Activated gamma-delta T cell treated with Interleukin-2 at 50 U/mL for 16 hours (primary cell): ENCODE measurements around the gene FSCN2.
A peak's percentile ranks its signal among the peaks of the same experiment; 100 is the strongest.

ENCODE experiments used
- DNase-seq: peaks from one replicate; pipeline ENCODE4 v3.0.0-alpha.2; 2020

Gene FSCN2

GRCh38 chr17:81527591-81528383, at the start of gene FSCN2:
Gene FSCN2, plus strand, starts transcription at chr17:81528377. Its CDS starts 155 bp downstream, at chr17:81528532.
- no peak for DNase-seq

- no peak for DNase-seq
Measured at GRCh38 chr17:81479175-81480071, 48.8 kb upstream of the FSCN2 start.

GRCh38 chr17:81480140-81481072, 47.8 kb upstream of the FSCN2 start:
- DNase-seq, result no peak

- DNase-seq, result peak; percentile 49
Measured at GRCh38 chr17:81481073-81481799, 46.9 kb upstream of the FSCN2 start.

- DNase-seq, result no peak
Measured at GRCh38 chr17:81481815-81482505, 46.2 kb upstream of the FSCN2 start.

GRCh38 chr17:81482673-81483072, 45.5 kb upstream of the FSCN2 start:
- DNase-seq, result no peak

GRCh38 chr17:81483085-81483861, 44.9 kb upstream of the FSCN2 start:
- DNase-seq, result peak; percentile 17

- DNase-seq, result no peak
Measured at GRCh38 chr17:81483862-81484194, 44.3 kb upstream of the FSCN2 start.

GRCh38 chr17:81484195-81484979, 43.8 kb upstream of the FSCN2 start:
- peak; percentile 86 for DNase-seq

GRCh38 chr17:81486199-81486810, 41.9 kb upstream of the FSCN2 start:
- no peak for DNase-seq

- DNase-seq, result no peak
Measured at GRCh38 chr17:81487089-81487486, 41.1 kb upstream of the FSCN2 start.

- DNase-seq, result peak; percentile 76
Measured at GRCh38 chr17:81487487-81488275, 40.5 kb upstream of the FSCN2 start.

GRCh38 chr17:81488276-81488860, 39.8 kb upstream of the FSCN2 start:
- no peak for DNase-seq

- no peak for DNase-seq
Measured at GRCh38 chr17:81489012-81489997, 38.9 kb upstream of the FSCN2 start.

- no peak for DNase-seq
Measured at GRCh38 chr17:81489998-81490992, 37.9 kb upstream of the FSCN2 start.

GRCh38 chr17:81491181-81491581, 37.0 kb upstream of the FSCN2 start:
- DNase-seq, result no peak
